HEK293 (cell line): Measurements from ENCODE around the gene COMMD10.

Experiments
- CTCF ChIA-PET: fragments of 350-600 bp; formaldehyde crosslinking; extraction: SDS; loops from one replicate; lab custom pipeline; 2021; ENCODE audit warnings: antibody characterized with exemption; lab: Yijun Ruan, JAX
- POLR2A ChIA-PET: fragments of 300-600 bp; formaldehyde crosslinking; extraction: SDS; loops from one replicate; lab custom pipeline; 2020; ENCODE audit warnings: antibody characterized with exemption, inconsistent platforms; lab: Yijun Ruan, JAX
- H3K27ac ChIP-seq: fragments of 200-500 bp; sonication (Bioruptor generic); 2 replicates; pipeline ENCODE4 v1.5.1; 2014; ENCODE audit warnings: low read depth, low read length, control low read depth, inconsistent platforms; ENCODE audit errors: extremely low read depth
- H3K36me3 ChIP-seq, 2 experiments: fragments of 200-500 bp in 1 of 2; sonication (Bioruptor generic) in 1 of 2; 1 replicate in 1 of 2; 2 replicates in 1 of 2; pipeline ENCODE4 v1.5.1; 2014 to 2017; ENCODE audit warnings: inconsistent platforms in 2 of 2, low read length in 2 of 2; ENCODE audit not compliant: control insufficient read depth in 2 of 2, insufficient read depth in 1 of 2
- H3K4me1 ChIP-seq: fragments of 200-500 bp; sonication (Bioruptor generic); 2 replicates; pipeline ENCODE4 v1.5.1; 2014; ENCODE audit warnings: mild to moderate bottlenecking, low read length, inconsistent platforms; ENCODE audit not compliant: control insufficient read depth, insufficient read depth
- H3K4me3 ChIP-seq: 2 replicates; pipeline ENCODE4 v1.5.1; 2011; ENCODE audit warnings: low read depth, mild to moderate bottlenecking, control low read depth, low read length, moderate library complexity
- H3K9me3 ChIP-seq: fragments of 200-500 bp; sonication (Bioruptor generic); 2 replicates; pipeline ENCODE4 v1.5.1; 2014; ENCODE audit warnings: low read depth, low read length, inconsistent platforms; ENCODE audit not compliant: control insufficient read depth, insufficient read depth
- IKZF3 ChIP-seq: fragments of 450-650 bp; IDR thresholded peaks from 2 replicates; pipeline ENCODE4 v1.5.0; 2018; ENCODE audit warnings: missing biosample characterization, mild to moderate bottlenecking, missing genetic modification characterization, moderate library complexity
- WT1 ChIP-seq: fragments of 450-650 bp; formaldehyde crosslinking; IDR thresholded peaks from 2 replicates; pipeline ENCODE4 v1.5.1; 2016; ENCODE audit warnings: missing biosample characterization, missing genetic modification characterization
- ZBTB8A ChIP-seq: fragments of 450-650 bp; formaldehyde crosslinking; IDR thresholded peaks from 2 replicates; pipeline ENCODE4 v1.5.1; 2016; ENCODE audit warnings: missing biosample characterization, missing genetic modification characterization
- ZFHX2 ChIP-seq: fragments of 450-650 bp; formaldehyde crosslinking; conservative IDR thresholded peaks from 2 replicates; pipeline ENCODE4 v1.5.1; 2016; ENCODE audit warnings: missing biosample characterization, missing genetic modification characterization
- ZNF169 ChIP-seq: fragments of 450-650 bp; formaldehyde crosslinking; IDR thresholded peaks from 2 replicates; pipeline ENCODE4 v1.5.1; 2016; ENCODE audit warnings: missing biosample characterization, missing genetic modification characterization
- ZNF184 ChIP-seq: fragments of 450-650 bp; IDR thresholded peaks from 2 replicates; pipeline ENCODE4 v1.5.1; 2018; ENCODE audit warnings: missing biosample characterization, mild to moderate bottlenecking, missing genetic modification characterization
- ZNF24 ChIP-seq: fragments of 450-650 bp; formaldehyde crosslinking; IDR thresholded peaks from 2 replicates; pipeline ENCODE4 v1.5.1; 2016; ENCODE audit warnings: missing biosample characterization, missing genetic modification characterization
- ZNF335 ChIP-seq: fragments of 450-650 bp; formaldehyde crosslinking; conservative IDR thresholded peaks from 2 replicates; pipeline ENCODE4 v1.5.1; 2016; ENCODE audit warnings: missing biosample characterization, missing genetic modification characterization
- ZNF510 ChIP-seq: fragments of 450-650 bp; formaldehyde crosslinking; IDR thresholded peaks from 2 replicates; pipeline ENCODE4 v1.5.1; 2018; ENCODE audit warnings: mild to moderate bottlenecking, missing genetic modification characterization, missing biosample characterization; ENCODE audit not compliant: insufficient replicate concordance
- ZNF544 ChIP-seq: fragments of 450-650 bp; formaldehyde crosslinking; IDR thresholded peaks from 2 replicates; pipeline ENCODE4 v1.5.0; 2017; ENCODE audit warnings: missing biosample characterization, missing genetic modification characterization
- ZNF600 ChIP-seq: fragments of 450-650 bp; formaldehyde crosslinking; IDR thresholded peaks from 2 replicates; pipeline ENCODE4 v1.5.1; 2016; ENCODE audit warnings: missing biosample characterization, missing genetic modification characterization
- ZNF660 ChIP-seq: fragments of 450-650 bp; IDR thresholded peaks from 2 replicates; pipeline ENCODE4 v1.5.1; 2018; ENCODE audit warnings: missing biosample characterization, mild to moderate bottlenecking, missing genetic modification characterization
- ZSCAN23 ChIP-seq: fragments of 450-650 bp; formaldehyde crosslinking; IDR thresholded peaks from 2 replicates; pipeline ENCODE4 v1.5.1; 2016; ENCODE audit warnings: missing biosample characterization, missing genetic modification characterization
- TF ChIP-seq, protein P1 (sequence below): fragments of 450-650 bp; formaldehyde crosslinking; IDR thresholded peaks from 2 replicates; pipeline ENCODE4 v1.5.1; 2016; ENCODE audit warnings: missing biosample characterization, missing genetic modification characterization
- TF ChIP-seq, protein P2 (sequence below): fragments of 450-650 bp; formaldehyde crosslinking; IDR thresholded peaks from 2 replicates; pipeline ENCODE4 v1.5.1; 2016; ENCODE audit warnings: missing biosample characterization, missing genetic modification characterization
- TF ChIP-seq, protein P3 (sequence below): fragments of 450-650 bp; formaldehyde crosslinking; IDR thresholded peaks from 2 replicates; pipeline ENCODE4; 2016; ENCODE audit warnings: missing biosample characterization, missing genetic modification characterization
- TF ChIP-seq, protein P4 (sequence below): fragments of 450-650 bp; formaldehyde crosslinking; IDR thresholded peaks from 2 replicates; pipeline ENCODE4 v1.5.1; 2016; ENCODE audit warnings: missing biosample characterization, missing genetic modification characterization
- TF ChIP-seq, protein P5 (sequence below): fragments of 450-650 bp; formaldehyde crosslinking; IDR thresholded peaks from 2 replicates; pipeline ENCODE4 v1.5.1; 2017; ENCODE audit warnings: missing biosample characterization, missing genetic modification characterization
- TF ChIP-seq, protein P6 (sequence below): fragments of 450-650 bp; formaldehyde crosslinking; IDR thresholded peaks from 2 replicates; pipeline ENCODE4 v1.5.1; 2016; ENCODE audit warnings: missing biosample characterization, missing genetic modification characterization
- TF ChIP-seq, protein P7 (sequence below): fragments of 450-650 bp; formaldehyde crosslinking; IDR thresholded peaks from 2 replicates; pipeline ENCODE4 v1.5.1; 2016; ENCODE audit warnings: missing biosample characterization, missing genetic modification characterization

The COMMD10 gene

DNA sequence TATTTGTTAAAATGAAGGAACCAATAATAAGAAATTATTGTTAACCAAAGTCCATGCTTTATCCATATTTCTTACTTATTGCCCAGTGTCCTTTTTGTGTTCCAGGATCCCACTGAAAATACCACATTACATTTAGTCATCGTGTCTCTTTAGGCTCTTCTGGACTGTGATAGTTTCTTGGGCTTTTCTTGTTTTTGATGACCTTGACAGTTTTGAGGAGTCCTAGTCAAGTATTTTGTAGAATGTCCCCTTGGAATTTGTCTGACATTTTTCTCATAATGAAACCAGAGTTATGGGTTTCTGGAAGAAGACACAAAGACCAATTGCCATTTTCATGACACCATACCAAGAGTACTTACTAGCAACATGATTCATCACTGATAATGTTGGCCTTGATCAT is 13.6 kb upstream of the COMMD10 start:
- no peaks in the 10 kb centered on the region for H3K9me3 ChIP-seq
- no peak overlapping the region for H3K27ac ChIP-seq
- TF ChIP-seq, protein P1, sequence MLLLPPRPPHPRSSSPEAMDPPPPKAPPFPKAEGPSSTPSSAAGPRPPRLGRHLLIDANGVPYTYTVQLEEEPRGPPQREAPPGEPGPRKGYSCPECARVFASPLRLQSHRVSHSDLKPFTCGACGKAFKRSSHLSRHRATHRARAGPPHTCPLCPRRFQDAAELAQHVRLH (tag by site-specific recombination), result no peak
- TF ChIP-seq ZNF24 (tag by site-specific recombination) (no peak), ZNF184 (tag by site-specific recombination) (no peak), IKZF3 (tag by site-specific recombination) (no peak), ZFHX2 (no peak), WT1 (tag by site-specific recombination) (no peak), ZNF600 (tag by site-specific recombination) (no peak), ZNF660 (tag by site-specific recombination) (no peak), ZNF335 (tag by site-specific recombination) (no peak), ZNF544 (tag by site-specific recombination) (no peak), ZNF510 (tag by site-specific recombination) (no peak), ZSCAN23 (tag by site-specific recombination) (no peak), ZNF169 (tag by site-specific recombination) (no peak), ZBTB8A (tag by site-specific recombination) (no peak)
- TF ChIP-seq, protein P2, sequence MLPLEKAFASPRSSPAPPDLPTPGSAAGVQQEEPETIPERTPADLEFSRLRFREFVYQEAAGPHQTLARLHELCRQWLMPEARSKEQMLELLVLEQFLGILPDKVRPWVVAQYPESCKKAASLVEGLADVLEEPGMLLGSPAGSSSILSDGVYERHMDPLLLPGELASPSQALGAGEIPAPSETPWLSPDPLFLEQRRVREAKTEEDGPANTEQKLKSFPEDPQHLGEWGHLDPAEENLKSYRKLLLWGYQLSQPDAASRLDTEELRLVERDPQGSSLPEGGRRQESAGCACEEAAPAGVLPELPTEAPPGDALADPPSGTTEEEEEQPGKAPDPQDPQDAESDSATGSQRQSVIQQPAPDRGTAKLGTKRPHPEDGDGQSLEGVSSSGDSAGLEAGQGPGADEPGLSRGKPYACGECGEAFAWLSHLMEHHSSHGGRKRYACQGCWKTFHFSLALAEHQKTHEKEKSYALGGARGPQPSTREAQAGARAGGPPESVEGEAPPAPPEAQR (tag by site-specific recombination), result no peak
- TF ChIP-seq, protein P3, sequence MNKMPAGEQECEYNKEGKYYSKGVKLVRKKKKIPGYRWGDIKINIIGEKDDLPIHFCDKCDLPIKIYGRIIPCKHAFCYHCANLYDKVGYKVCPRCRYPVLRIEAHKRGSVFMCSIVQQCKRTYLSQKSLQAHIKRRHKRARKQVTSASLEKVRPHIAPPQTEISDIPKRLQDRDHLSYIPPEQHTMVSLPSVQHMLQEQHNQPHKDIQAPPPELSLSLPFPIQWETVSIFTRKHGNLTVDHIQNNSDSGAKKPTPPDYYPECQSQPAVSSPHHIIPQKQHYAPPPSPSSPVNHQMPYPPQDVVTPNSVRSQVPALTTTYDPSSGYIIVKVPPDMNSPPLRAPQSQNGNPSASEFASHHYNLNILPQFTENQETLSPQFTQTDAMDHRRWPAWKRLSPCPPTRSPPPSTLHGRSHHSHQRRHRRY, result no peak
- TF ChIP-seq, protein P4, sequence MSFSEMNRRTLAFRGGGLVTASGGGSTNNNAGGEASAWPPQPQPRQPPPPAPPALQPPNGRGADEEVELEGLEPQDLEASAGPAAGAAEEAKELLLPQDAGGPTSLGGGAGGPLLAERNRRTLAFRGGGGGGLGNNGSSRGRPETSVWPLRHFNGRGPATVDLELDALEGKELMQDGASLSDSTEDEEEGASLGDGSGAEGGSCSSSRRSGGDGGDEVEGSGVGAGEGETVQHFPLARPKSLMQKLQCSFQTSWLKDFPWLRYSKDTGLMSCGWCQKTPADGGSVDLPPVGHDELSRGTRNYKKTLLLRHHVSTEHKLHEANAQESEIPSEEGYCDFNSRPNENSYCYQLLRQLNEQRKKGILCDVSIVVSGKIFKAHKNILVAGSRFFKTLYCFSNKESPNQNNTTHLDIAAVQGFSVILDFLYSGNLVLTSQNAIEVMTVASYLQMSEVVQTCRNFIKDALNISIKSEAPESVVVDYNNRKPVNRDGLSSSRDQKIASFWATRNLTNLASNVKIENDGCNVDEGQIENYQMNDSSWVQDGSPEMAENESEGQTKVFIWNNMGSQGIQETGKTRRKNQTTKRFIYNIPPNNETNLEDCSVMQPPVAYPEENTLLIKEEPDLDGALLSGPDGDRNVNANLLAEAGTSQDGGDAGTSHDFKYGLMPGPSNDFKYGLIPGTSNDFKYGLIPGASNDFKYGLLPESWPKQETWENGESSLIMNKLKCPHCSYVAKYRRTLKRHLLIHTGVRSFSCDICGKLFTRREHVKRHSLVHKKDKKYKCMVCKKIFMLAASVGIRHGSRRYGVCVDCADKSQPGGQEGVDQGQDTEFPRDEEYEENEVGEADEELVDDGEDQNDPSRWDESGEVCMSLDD (tag by site-specific recombination), result no peak
- TF ChIP-seq, protein P5, sequence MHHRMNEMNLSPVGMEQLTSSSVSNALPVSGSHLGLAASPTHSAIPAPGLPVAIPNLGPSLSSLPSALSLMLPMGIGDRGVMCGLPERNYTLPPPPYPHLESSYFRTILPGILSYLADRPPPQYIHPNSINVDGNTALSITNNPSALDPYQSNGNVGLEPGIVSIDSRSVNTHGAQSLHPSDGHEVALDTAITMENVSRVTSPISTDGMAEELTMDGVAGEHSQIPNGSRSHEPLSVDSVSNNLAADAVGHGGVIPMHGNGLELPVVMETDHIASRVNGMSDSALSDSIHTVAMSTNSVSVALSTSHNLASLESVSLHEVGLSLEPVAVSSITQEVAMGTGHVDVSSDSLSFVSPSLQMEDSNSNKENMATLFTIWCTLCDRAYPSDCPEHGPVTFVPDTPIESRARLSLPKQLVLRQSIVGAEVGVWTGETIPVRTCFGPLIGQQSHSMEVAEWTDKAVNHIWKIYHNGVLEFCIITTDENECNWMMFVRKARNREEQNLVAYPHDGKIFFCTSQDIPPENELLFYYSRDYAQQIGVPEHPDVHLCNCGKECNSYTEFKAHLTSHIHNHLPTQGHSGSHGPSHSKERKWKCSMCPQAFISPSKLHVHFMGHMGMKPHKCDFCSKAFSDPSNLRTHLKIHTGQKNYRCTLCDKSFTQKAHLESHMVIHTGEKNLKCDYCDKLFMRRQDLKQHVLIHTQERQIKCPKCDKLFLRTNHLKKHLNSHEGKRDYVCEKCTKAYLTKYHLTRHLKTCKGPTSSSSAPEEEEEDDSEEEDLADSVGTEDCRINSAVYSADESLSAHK, result no peak
- TF ChIP-seq, protein P6, sequence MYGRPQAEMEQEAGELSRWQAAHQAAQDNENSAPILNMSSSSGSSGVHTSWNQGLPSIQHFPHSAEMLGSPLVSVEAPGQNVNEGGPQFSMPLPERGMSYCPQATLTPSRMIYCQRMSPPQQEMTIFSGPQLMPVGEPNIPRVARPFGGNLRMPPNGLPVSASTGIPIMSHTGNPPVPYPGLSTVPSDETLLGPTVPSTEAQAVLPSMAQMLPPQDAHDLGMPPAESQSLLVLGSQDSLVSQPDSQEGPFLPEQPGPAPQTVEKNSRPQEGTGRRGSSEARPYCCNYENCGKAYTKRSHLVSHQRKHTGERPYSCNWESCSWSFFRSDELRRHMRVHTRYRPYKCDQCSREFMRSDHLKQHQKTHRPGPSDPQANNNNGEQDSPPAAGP (tag by site-specific recombination), result no peak
- TF ChIP-seq, protein P7, sequence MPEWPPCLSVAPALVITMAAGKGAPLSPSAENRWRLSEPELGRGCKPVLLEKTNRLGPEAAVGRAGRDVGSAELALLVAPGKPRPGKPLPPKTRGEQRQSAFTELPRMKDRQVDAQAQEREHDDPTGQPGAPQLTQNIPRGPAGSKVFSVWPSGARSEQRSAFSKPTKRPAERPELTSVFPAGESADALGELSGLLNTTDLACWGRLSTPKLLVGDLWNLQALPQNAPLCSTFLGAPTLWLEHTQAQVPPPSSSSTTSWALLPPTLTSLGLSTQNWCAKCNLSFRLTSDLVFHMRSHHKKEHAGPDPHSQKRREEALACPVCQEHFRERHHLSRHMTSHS (tag by site-specific recombination), result no peak
- CTCF ChIA-PET, result interaction anchor here (4.1 kb wide), 1 partner anchor 436 kb away, joined by 19 read pairs; no protein-coding TSS in a partner anchor
- POLR2A ChIA-PET, result no interaction called here
- no peaks in the 10 kb centered on the region for H3K36me3 ChIP-seq
- H3K4me3 ChIP-seq, result no peak overlapping the region
- no peaks in the 10 kb centered on the region for H3K4me1 ChIP-seq
